ENCODE measurements around the gene LIMS1. TPM values are rescaled to one million over a fixed set of nuclear protein-coding genes. Genes with fewer than 3 reads are reported as not detected.

LIMS1 gene
- total and polyA plus RNA-seq, 2 donors (not counting 3 experiments of a cell fraction or from before 2014, with no cell fraction given) = 153 to 229 TPM

GRCh38 chr2:108627911-108628567 lies 93.8 kb downstream of the LIMS1 start:
- ChIA-PET CTCF (interaction anchor here (2.6 to 2.8 kb wide), 2 partner anchors 9 to 11 kb away, joined by 11 to 13 read pairs; no protein-coding TSS in a partner anchor), POLR2A (no interaction called here)
- dilution Hi-C loops (cut with MboI; ENCODE audit: extremely low pct_ligation_motif_present, low sequenced_read_pairs) (no loop called here), intact Hi-C loops (cut with micrococcal nuclease) (no loop called here)
- FAIRE-seq (no peak), DNase-seq (ENCODE audit: low read depth, low spot score) (no peak)
- H3K27me3 ChIP-seq (ENCODE audit: control insufficient read depth in 2 of 2, insufficient read depth in 2 of 2, low read length in 2 of 2) = no peaks in the 10 kb centered on the region
- no peaks in the 10 kb centered on the region for H3K9me1 ChIP-seq (replicated peaks; ENCODE audit: control insufficient read depth, extremely low read depth, insufficient read depth, low read length)
- no peak for TF ChIP-seq JUN (IDR thresholded peaks at IDR 0.05; ENCODE audit: borderline replicate concordance, insufficient read depth, insufficient read length, low read depth)
- no peak for TF ChIP-seq POLR2A (IDR thresholded peaks at IDR 0.05; ENCODE audit: low read depth, low read length)
- TF ChIP-seq FOS (IDR thresholded peaks at IDR 0.05; ENCODE audit: borderline replicate concordance, insufficient read depth, low read length) = no peak
- TF ChIP-seq EZH2 (IDR thresholded peaks at IDR 0.05; ENCODE audit: borderline replicate concordance, low read depth, low read length, severe bottlenecking) = no peak
- no peak for TF ChIP-seq GATA2 (IDR thresholded peaks at IDR 0.05; ENCODE audit: insufficient read depth, insufficient read length, low read depth, low read length)
- no peak for TF ChIP-seq CTCF (IDR thresholded peaks at IDR 0.05; ENCODE audit: extremely low read depth in 1 of 2, insufficient read depth in 1 of 2, low read depth in 1 of 2, low read length in 2 of 2)
- no peak for TF ChIP-seq MAX (IDR thresholded peaks at IDR 0.05; ENCODE audit: insufficient read depth, insufficient read length)
- no peak for TF ChIP-seq MYC (IDR thresholded peaks at IDR 0.05; ENCODE audit: low read depth, low read length)
- TF ChIP-seq POLR2AphosphoS5 (IDR thresholded peaks at IDR 0.05; ENCODE audit: insufficient read depth, low read depth, low read length) = no peak
- peaks cover 43% of the 10 kb centered on the region for H3K79me2 ChIP-seq (ENCODE audit: control insufficient read depth, insufficient read depth, low read length)
- H2AFZ ChIP-seq (ENCODE audit: low read depth, low read length) = no peak overlapping the region
- no peak overlapping the region for H3K4me3 ChIP-seq (replicated peaks in 1 of 3; ENCODE audit: insufficient read depth in 1 of 3, low read depth in 1 of 3, low read length in 3 of 3)
- H3K27ac ChIP-seq (ENCODE audit: insufficient read depth, low read depth, low read length) = no peak overlapping the region
- no peaks in the 10 kb centered on the region for H4K20me1 ChIP-seq (replicated peaks; ENCODE audit: control insufficient read depth, extremely low read depth, insufficient read depth, low read length)
- no peak overlapping the region for H3K4me2 ChIP-seq (ENCODE audit: insufficient read depth, low read length)
- BruUV-seq (replicated peaks) = no TSS peak
- peaks cover 4% of the 10 kb centered on the region for H3K4me1 ChIP-seq (ENCODE audit: control insufficient read depth, extremely low read depth, insufficient read depth, low read length)
- no peak overlapping the region for H3K9ac ChIP-seq (replicated peaks; ENCODE audit: extremely low read depth, insufficient read depth, low read length)
- no peaks in the 10 kb centered on the region for H3K9me3 ChIP-seq (replicated peaks; ENCODE audit: control insufficient read depth, insufficient read depth, low read length)
- H3K36me3 ChIP-seq (ENCODE audit: control insufficient read depth in 2 of 2, extremely low read depth in 1 of 2, insufficient read depth in 2 of 2, low read length in 2 of 2) = no peaks in the 10 kb centered on the region

Measured in endothelial cell of umbilical vein (primary cell).